ENCODE data around the gene ETV3. TPM values are rescaled to one million over a fixed set of nuclear protein-coding genes. Genes with fewer than 3 reads are reported as not detected.
A peak's percentile ranks its signal among the peaks of the same experiment; 100 is the strongest.

The ETV3 gene
- total RNA-seq, 2 experiments from 2014 or later = 27.8 to 32.8 TPM

DNA sequence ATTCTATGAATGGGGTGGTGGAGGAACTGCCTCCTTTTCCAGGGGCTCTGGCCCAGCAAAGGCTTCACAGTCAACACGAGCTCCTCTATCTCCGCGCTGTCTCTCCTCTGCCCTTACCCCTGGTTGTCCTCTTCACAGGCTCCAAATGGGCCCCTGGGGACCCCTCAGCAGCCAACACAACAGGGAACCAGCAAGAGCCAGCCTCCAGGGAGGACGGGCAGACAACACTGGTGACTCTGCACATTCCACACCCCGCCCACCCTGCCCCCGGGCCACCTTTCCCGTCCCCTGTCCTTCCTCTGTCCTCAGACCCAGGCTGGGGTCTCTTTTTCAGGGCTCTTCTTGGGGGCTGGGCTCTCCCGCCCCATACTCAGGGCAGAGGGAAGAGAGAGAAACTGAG, 17.5 kb upstream of the ETV3 start:
- peak overlapping the region; percentile 33 for H3K27ac Mint-ChIP-seq
- H3K4me3 Mint-ChIP-seq = no peak overlapping the region
- no peaks in the 10 kb centered on the region for H3K9me3 Mint-ChIP-seq (ENCODE audit: low read depth)
- peak; percentile 9 for ATAC-seq
- peaks cover 27% of the 10 kb centered on the region for H3K4me1 Mint-ChIP-seq
- no peak for DNase-seq
- CTCF ChIA-PET = interaction anchor here (0.8 to 16.0 kb wide), 19 partner anchors 9 to 339 kb away, joined by 3 to 575 read pairs (median 4); partner anchors contain the start of genes ETV3 and SH2D2A
- no peaks in the 10 kb centered on the region for H3K36me3 Mint-ChIP-seq
- H3K27me3 Mint-ChIP-seq = peaks cover 23% of the 10 kb centered on the region

DNA sequence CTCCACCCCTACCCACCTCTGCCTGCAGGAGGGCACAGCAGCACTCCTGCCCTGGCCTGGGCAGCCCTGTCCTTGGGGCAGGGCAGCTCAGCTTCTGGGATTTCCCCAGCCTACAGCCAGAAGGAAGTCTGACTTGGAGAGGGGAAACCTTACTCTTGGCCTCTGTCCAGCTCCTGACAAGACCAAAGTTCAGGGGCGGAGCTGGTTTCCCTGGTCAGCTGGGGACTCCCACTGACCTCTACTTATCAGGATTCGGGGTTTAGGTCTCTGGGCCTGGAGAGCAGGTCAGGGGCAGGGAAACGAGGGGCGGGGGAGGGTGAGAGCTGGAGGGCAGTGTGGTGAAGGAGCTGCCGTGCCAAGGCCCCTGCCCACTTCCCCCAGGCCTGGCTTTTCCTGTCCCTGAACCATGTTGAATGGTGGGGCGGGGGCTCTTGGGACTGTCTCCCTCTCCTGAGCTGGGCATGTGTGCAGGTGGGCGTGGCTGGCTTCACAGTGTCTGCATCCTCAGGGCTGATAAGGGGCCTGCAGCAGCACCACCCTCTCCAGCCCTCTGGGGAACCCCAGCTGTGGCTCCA, 16.8 kb upstream of the ETV3 start:
- H3K4me3 Mint-ChIP-seq = no peak overlapping the region
- no peak for ATAC-seq

DNA sequence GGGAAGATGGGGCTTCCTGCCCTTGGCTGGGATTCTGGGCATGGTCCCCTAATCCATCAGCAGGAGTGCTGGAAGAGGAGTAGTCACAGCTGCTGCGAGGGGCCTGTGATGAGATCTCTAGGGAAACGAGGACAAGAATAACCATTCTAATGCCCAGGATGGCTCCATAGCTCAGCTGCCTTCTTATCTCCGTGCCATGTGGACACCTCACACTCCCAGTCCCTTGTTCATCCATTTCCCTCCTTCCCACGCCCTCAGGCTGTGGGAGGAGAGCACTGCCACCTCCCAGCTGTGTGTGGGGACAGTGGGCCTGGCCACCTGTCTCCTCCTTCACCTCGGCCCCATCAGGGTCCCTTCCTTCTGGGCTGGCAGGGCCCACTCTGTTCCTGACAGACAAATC, 16.1 kb upstream of the ETV3 start:
- Mint-ChIP-seq H3K36me3 (no peaks in the 10 kb centered on the region), H3K4me3 (no peak overlapping the region), H3K27ac (peak overlapping the region; percentile 45), H3K9me3 (ENCODE audit: low read depth) (no peaks in the 10 kb centered on the region), H3K4me1 (peaks cover 35% of the 10 kb centered on the region), H3K27me3 (peaks cover 23% of the 10 kb centered on the region)
- CTCF ChIA-PET = interaction anchor here (1.2 to 16.0 kb wide), 8 partner anchors 8 to 80 kb away, joined by 3 to 575 read pairs (median 10); partner anchors contain the start of genes ETV3 and ETV3L
- DNase-seq (no peak), ATAC-seq (no peak)

More for the DNA sequence above, 16.8 kb upstream of the ETV3 start:
- CTCF ChIA-PET = interaction anchor here (1.1 to 16.0 kb wide), 12 partner anchors 9 to 322 kb away, joined by 3 to 575 read pairs (median 6); partner anchors contain the start of gene ETV3
- H3K4me1 Mint-ChIP-seq = peaks cover 33% of the 10 kb centered on the region
- no peaks in the 10 kb centered on the region for H3K36me3 Mint-ChIP-seq
- H3K9me3 Mint-ChIP-seq (ENCODE audit: low read depth) = no peaks in the 10 kb centered on the region
- peaks cover 23% of the 10 kb centered on the region for H3K27me3 Mint-ChIP-seq
- H3K27ac Mint-ChIP-seq = no peak overlapping the region
- no peak for DNase-seq

DNA sequence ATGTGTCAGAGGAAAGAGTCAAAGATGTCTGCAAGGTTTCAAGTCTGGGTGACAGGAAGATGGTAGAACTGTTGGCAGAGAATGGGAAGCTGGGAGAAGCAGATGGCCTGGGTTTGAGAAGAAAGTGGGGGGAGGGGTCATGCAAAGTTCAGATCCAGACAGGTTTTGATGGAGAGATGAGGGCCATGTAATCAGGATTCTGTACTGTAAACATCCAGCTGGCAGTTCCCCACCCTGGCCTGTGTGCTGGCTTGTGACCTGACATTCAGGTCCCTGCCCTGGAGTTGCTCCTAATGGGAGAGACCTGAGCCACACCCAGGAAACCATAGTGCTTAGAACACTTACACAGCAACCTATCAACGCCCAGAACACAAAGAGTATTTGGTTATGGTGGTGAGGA, 15.6 kb upstream of the ETV3 start:
- no peak overlapping the region for H3K4me3 Mint-ChIP-seq
- H3K27me3 Mint-ChIP-seq = peaks cover 20% of the 10 kb centered on the region
- H3K27ac Mint-ChIP-seq = peak overlapping the region; percentile 45
- CTCF ChIA-PET = interaction anchor here (1.2 to 16.0 kb wide), 4 partner anchors 17 to 80 kb away, joined by 3 to 575 read pairs (median 62); partner anchors contain the start of genes ETV3 and ETV3L
- peaks cover 35% of the 10 kb centered on the region for H3K4me1 Mint-ChIP-seq
- ATAC-seq = no peak
- no peaks in the 10 kb centered on the region for H3K9me3 Mint-ChIP-seq (ENCODE audit: low read depth)
- no peaks in the 10 kb centered on the region for H3K36me3 Mint-ChIP-seq
- DNase-seq = no peak

DNA sequence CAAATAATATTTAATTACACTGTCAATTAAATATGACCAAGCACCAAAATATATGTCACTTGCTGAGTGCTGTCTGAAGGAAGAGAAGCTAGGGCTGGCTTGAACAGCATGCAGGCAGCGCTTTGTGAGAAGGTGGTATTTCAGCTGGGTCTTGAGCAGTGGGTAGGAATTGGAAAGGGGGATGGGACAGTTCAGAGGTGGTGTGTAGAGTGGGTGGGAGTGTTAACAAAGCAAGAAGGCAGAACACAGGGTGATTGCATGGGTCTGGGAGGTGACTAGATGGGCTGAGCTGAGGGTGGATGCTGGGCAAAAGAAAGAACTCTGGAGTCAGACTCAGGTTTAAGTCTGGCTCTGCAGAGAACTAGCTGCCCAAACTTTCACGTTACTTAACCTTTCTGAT, 14.3 kb upstream of the ETV3 start:
- H3K27me3 Mint-ChIP-seq = peaks cover 12% of the 10 kb centered on the region
- ATAC-seq (no peak), DNase-seq (no peak)
- H3K9me3 Mint-ChIP-seq (ENCODE audit: low read depth) = no peaks in the 10 kb centered on the region
- no peak overlapping the region for H3K4me3 Mint-ChIP-seq
- CTCF ChIA-PET = interaction anchor here (1.1 to 16.0 kb wide), 2 partner anchors 19 to 66 kb away, joined by 3 to 575 read pairs; no protein-coding TSS in a partner anchor
- peaks cover 39% of the 10 kb centered on the region for H3K4me1 Mint-ChIP-seq
- H3K27ac Mint-ChIP-seq = no peak overlapping the region
- no peaks in the 10 kb centered on the region for H3K36me3 Mint-ChIP-seq

DNA sequence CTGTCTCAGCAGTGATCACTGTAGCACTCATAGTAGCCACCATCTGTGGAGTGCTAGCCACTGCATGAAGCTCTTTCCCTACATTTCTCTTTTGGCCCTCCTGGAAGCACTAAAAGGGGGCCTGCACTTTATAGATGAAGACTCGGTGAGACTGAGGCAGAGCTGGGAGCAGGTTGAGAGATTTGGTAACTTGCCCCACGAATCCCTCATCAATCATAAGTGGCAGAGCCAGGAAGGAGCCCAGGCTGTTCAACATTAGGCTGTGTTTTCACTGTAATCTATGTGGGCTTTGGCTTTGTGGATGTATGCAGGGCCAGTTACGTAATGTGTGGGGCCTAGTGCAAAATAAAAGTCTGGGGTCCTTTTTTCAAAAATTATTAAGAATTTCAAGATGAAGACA, 13.3 kb upstream of the ETV3 start:
- H3K9me3 Mint-ChIP-seq (ENCODE audit: low read depth) = no peaks in the 10 kb centered on the region
- DNase-seq = no peak
- H3K27me3 Mint-ChIP-seq = peaks cover 2% of the 10 kb centered on the region
- no peak for ATAC-seq
- CTCF ChIA-PET = interaction anchor here (1.0 to 16.0 kb wide), 4 partner anchors 16 to 65 kb away, joined by 3 to 575 read pairs (median 4); no protein-coding TSS in a partner anchor
- H3K4me1 Mint-ChIP-seq = peaks cover 39% of the 10 kb centered on the region
- H3K36me3 Mint-ChIP-seq = no peaks in the 10 kb centered on the region
- no peak overlapping the region for H3K4me3 Mint-ChIP-seq
- no peak overlapping the region for H3K27ac Mint-ChIP-seq

DNA sequence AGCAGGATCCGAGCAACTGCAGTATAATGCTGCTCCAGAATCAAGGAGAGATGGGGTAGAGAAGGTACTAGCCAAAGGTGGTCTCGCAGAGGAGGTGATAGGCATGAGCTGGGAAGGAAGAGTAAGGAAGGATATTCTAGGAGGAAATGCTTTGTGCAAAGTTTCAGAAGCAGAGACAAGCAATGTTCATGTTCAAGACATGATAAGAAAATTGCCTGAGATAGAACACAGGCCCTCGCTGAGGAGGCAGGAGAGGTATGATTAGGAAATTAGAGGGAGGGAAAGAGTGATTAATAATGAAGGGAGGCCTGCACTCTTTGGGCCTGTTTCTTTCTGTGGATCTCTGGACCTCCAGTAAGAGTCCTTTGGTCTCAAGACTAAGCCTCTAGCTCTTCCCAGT, 12.9 kb upstream of the ETV3 start:
- CTCF ChIA-PET = interaction anchor here (1.0 to 16.0 kb wide), 4 partner anchors 15 to 65 kb away, joined by 3 to 575 read pairs (median 4); no protein-coding TSS in a partner anchor
- no peak for ATAC-seq
- no peaks in the 10 kb centered on the region for H3K36me3 Mint-ChIP-seq
- no peaks in the 10 kb centered on the region for H3K9me3 Mint-ChIP-seq (ENCODE audit: low read depth)
- DNase-seq = no peak
- H3K4me1 Mint-ChIP-seq = peaks cover 39% of the 10 kb centered on the region
- H3K4me3 Mint-ChIP-seq = no peak overlapping the region
- H3K27ac Mint-ChIP-seq = no peak overlapping the region
- H3K27me3 Mint-ChIP-seq = no peaks in the 10 kb centered on the region

DNA sequence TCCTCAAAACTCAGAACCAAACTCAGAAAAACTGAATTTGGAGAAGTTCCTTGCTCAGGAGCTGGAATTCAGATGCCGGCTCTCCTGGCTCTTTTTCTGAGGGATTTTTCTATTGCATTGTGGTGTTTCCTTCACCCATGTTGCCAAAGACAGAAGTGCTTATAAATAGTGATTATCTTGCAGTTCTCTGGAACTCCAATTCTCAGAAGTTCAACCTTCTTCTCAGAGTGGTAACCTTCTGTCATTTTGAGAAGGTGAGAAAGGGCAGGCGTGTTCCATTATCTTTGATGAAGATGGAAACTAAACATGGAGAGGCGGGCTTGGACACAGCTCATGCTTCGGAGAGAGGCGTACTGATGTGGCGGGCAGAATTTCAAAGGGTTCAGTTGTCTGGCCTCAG, 12.4 kb upstream of the ETV3 start:
- no peak for ATAC-seq
- H3K4me3 Mint-ChIP-seq = no peak overlapping the region

DNA sequence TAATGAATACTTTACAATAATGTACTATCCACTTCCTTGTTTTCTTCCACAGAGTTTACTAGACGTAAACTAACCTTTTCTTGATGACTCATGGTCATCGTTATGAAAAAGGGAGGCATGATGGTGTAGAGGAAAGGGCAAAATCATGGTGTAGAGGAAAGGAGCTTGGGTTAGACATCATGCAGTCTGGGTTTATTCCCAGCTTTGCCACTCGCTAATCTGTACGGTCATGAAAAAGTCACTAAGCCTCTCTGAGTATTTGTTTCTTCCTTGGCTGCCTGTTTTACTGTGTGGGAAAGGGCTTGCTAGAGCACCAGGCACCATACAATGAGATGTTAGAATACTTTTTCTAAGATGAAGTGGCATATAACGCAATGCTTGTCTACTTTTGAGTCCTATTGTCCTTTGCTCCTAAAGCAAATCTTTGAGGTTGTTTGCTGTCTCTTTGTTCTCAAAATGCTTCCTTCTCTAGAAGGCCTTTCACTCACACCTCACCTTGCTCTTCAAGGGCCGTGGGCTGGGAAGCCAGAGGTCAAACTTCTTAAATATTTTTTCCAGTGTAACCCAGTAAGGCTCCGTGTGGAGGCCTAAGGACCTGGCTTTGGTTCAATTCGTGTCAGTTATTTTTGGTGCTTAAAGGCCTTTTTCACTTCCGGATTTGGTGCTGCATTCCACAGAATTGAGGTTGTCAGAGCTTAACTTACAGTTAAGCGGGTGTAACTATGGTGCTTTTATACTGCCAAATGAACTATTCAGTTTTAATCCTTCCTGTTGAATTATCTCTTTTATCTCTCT, 9.9 kb upstream of the ETV3 start:
- H3K9me3 Mint-ChIP-seq (ENCODE audit: low read depth) = no peaks in the 10 kb centered on the region
- H3K27me3 Mint-ChIP-seq = no peaks in the 10 kb centered on the region
- CTCF ChIA-PET = interaction anchor here (1.0 to 16.0 kb wide), 4 partner anchors 9 to 62 kb away, joined by 3 to 575 read pairs (median 10); no protein-coding TSS in a partner anchor
- DNase-seq = no peak
- no peaks in the 10 kb centered on the region for H3K36me3 Mint-ChIP-seq
- H3K4me1 Mint-ChIP-seq = peaks cover 20% of the 10 kb centered on the region
- no peak overlapping the region for H3K4me3 Mint-ChIP-seq
- H3K27ac Mint-ChIP-seq = no peak overlapping the region
- ATAC-seq = no peak

More for the DNA sequence above, 12.4 kb upstream of the ETV3 start:
- H3K4me1 Mint-ChIP-seq = peaks cover 36% of the 10 kb centered on the region
- CTCF ChIA-PET = interaction anchor here (1.0 to 16.0 kb wide), 3 partner anchors 15 to 65 kb away, joined by 3 to 575 read pairs (median 4); no protein-coding TSS in a partner anchor
- no peak for DNase-seq
- H3K27ac Mint-ChIP-seq = no peak overlapping the region
- no peaks in the 10 kb centered on the region for H3K36me3 Mint-ChIP-seq
- H3K9me3 Mint-ChIP-seq (ENCODE audit: low read depth) = no peaks in the 10 kb centered on the region
- H3K27me3 Mint-ChIP-seq = no peaks in the 10 kb centered on the region

DNA sequence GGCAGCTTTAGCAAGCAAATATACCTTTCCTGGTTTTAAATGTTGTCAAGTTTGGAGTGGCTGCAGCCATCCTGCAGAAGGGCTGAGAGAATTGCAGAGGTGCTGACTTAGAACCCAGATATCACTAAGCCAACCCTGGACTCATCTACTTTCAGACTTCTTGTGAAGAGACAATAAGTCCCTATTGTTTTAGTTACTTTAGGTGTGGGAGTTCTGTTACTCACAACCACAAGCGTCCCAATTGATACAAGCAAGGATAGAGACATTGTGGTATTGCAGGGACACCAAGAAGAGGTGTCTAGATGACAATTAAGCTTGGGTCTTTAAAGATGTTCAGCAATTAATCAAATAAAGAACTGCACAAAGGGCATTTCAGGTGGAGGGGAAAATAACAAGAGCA, 8.8 kb upstream of the ETV3 start:
- H3K4me3 Mint-ChIP-seq = no peak overlapping the region
- DNase-seq (no peak), ATAC-seq (no peak)
- no peaks in the 10 kb centered on the region for H3K36me3 Mint-ChIP-seq
- H3K27ac Mint-ChIP-seq = no peak overlapping the region
- no peaks in the 10 kb centered on the region for H3K27me3 Mint-ChIP-seq
- H3K4me1 Mint-ChIP-seq = peaks cover 27% of the 10 kb centered on the region
- H3K9me3 Mint-ChIP-seq (ENCODE audit: low read depth) = no peaks in the 10 kb centered on the region
- CTCF ChIA-PET = interaction anchor here (1.0 to 16.0 kb wide), 4 partner anchors 8 to 61 kb away, joined by 3 to 575 read pairs (median 10); no protein-coding TSS in a partner anchor

DNA sequence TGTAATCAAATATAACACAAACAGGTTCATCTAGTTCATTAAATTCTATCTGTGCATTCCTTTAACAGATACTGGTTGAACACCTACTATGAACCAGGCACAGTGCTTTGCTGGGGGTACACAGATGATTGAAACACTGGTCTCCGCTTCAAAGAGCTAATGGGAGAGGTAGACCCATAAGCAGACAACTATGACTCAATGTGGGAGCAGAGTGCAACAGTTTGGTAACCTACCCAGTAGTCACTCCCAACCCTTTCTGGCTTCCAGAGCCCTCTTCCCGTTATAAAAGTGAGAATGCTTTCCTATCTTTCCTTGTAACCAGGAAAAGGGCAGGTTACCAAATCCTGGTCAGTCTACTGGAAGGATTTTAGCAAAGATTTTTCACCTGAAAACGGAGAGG, 8.0 kb upstream of the ETV3 start:
- H3K27me3 Mint-ChIP-seq = no peaks in the 10 kb centered on the region
- no peak for ATAC-seq
- no peaks in the 10 kb centered on the region for H3K36me3 Mint-ChIP-seq
- H3K4me3 Mint-ChIP-seq = no peak overlapping the region
- CTCF ChIA-PET = interaction anchor here (1.2 to 16.0 kb wide), 4 partner anchors 9 to 60 kb away, joined by 3 to 575 read pairs (median 10); no protein-coding TSS in a partner anchor
- DNase-seq = no peak
- no peak overlapping the region for H3K27ac Mint-ChIP-seq
- peaks cover 25% of the 10 kb centered on the region for H3K4me1 Mint-ChIP-seq
- no peaks in the 10 kb centered on the region for H3K9me3 Mint-ChIP-seq (ENCODE audit: low read depth)

DNA sequence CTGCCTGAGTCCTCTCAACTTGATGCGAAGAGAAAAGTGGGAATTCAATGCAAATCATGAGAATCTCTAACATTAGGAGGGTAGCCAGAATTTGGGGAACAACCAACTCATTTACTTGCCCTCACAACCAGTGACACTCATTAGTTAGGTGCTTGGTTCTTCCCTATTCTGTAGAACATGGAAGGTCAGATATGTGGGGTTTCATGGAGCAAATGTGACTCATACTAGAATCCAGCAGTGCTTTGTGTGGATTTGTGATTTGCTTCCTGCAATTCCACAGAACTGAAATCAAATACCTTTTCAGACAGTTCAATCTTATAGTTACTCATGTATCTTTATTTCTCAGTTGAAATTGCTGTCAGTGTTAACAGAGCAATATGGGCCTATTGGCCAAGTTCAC, 6.9 kb upstream of the ETV3 start:
- Mint-ChIP-seq H3K36me3 (no peaks in the 10 kb centered on the region), H3K4me1 (peaks cover 17% of the 10 kb centered on the region)

DNA sequence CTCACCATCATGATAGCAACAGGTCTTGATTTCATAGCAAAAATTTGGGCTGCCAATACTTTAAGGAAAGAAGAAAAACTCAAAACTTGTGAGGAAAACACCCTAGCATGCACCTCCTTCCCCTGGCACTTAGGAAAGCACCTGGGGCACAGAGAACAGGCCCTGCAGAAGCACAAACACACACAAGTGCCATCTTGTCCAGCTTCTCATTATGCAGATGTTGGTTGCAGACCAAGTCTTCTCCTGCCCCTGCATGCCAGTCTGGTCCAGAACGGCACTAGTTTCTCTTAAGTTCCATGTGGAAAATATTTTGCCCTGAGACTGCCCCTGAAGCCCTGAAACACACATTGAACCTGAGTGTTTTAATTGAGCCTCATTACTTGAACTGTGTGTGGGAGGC, 6.3 kb upstream of the ETV3 start:
- peaks cover 21% of the 10 kb centered on the region for H3K4me1 Mint-ChIP-seq
- ATAC-seq (no peak), DNase-seq (no peak)
- H3K27ac Mint-ChIP-seq = no peak overlapping the region
- no peaks in the 10 kb centered on the region for H3K27me3 Mint-ChIP-seq
- CTCF ChIA-PET = no interaction called here
- H3K9me3 Mint-ChIP-seq (ENCODE audit: low read depth) = no peaks in the 10 kb centered on the region
- no peak overlapping the region for H3K4me3 Mint-ChIP-seq
- H3K36me3 Mint-ChIP-seq = no peaks in the 10 kb centered on the region

More for the DNA sequence above, 6.9 kb upstream of the ETV3 start:
- H3K9me3 Mint-ChIP-seq (ENCODE audit: low read depth) = no peaks in the 10 kb centered on the region
- H3K4me3 Mint-ChIP-seq = no peak overlapping the region
- no peak for ATAC-seq
- DNase-seq = no peak
- no peak overlapping the region for H3K27ac Mint-ChIP-seq
- no peaks in the 10 kb centered on the region for H3K27me3 Mint-ChIP-seq
- CTCF ChIA-PET = no interaction called here

All from activated CD8-positive, alpha-beta memory T cell treated with anti-CD3 and anti-CD28 coated beads, Interleukin-2, amount 10 ng/mL, durations not matched to agents 7 days and 5 days (primary cell).